ENCODE results near the gene LHFPL4. TPM values are rescaled to one million over a fixed set of nuclear protein-coding genes. Genes with fewer than 3 reads are reported as not detected.

Gene LHFPL4
- polyA plus RNA-seq, 2 of the 4 experiments (the other 2 are of a cell fraction), result 0.08 to 0.39 TPM

- TF ChIP-seq CBX8 (IDR thresholded peaks at IDR 0.05) (no peak), USF2 (IDR thresholded peaks at IDR 0.05) (no peak), KDM5A (IDR thresholded peaks at IDR 0.05) (no peak), EHMT2 (IDR thresholded peaks at IDR 0.05; ENCODE audit: low read depth) (no peak)
- Histone ChIP-seq H3K4me3 (no peak overlapping the region), H3K4me2 (no peak overlapping the region), H3K9me3 (peaks cover 7% of the 10 kb centered on the region; the same call in 1 of the 3 replicates), H3K4me1 (no peaks in the 10 kb centered on the region), H3K27ac (no peak overlapping the region)
- ATAC-seq, result no peak
- ChIA-PET CTCF (interaction anchor here (1.2 kb wide), 1 partner anchor 37 kb away, joined by 4 read pairs; no protein-coding TSS in a partner anchor), POLR2A (no interaction called here)
- FAIRE-seq, result no peak
- no peak for DNase-seq (ENCODE audit: low read depth in 1 of 2, low spot score in 1 of 2)
- WGBS (ENCODE audit: missing lambda C conversion rate), result 0% methylated on average over 1 of the region's 1 CpG
Observed at GRCh38 chr3:9583792-9584191, 30.2 kb upstream of the LHFPL4 start.

GRCh38 chr3:9583371-9583770 lies 29.7 kb upstream of the LHFPL4 start:
- Histone ChIP-seq H3K4me1 (no peaks in the 10 kb centered on the region), H3K27ac (no peak overlapping the region), H3K9me3 (peaks cover 7% of the 10 kb centered on the region; the same call in 1 of the 3 replicates), H3K4me3 (no peak overlapping the region), H3K4me2 (no peak overlapping the region)
- WGBS (ENCODE audit: missing lambda C conversion rate), result 35% methylated on average over 3 of the region's 3 CpGs
- ChIA-PET CTCF (interaction anchor here (1.2 kb wide), 1 partner anchor 37 kb away, joined by 4 read pairs; no protein-coding TSS in a partner anchor), POLR2A (no interaction called here)
- DNase-seq (ENCODE audit: low read depth in 1 of 2, low spot score in 1 of 2), result no peak
- no peak for FAIRE-seq
- ATAC-seq, result no peak
- TF ChIP-seq HMGXB4 (CRISPR knock-in tag; IDR thresholded peaks at IDR 0.05; ENCODE audit: borderline replicate concordance) (no peak), TFCP2L1 (CRISPR knock-in tag; IDR thresholded peaks at IDR 0.05) (no peak), EHF (CRISPR knock-in tag; IDR thresholded peaks at IDR 0.05) (no peak), SREBF2 (IDR thresholded peaks at IDR 0.05) (no peak), CBX8 (IDR thresholded peaks at IDR 0.05) (no peak), ESRRA (IDR thresholded peaks at IDR 0.05; ENCODE audit: borderline replicate concordance, low read length) (no peak), NPAS2 (CRISPR knock-in tag; IDR thresholded peaks at IDR 0.05; ENCODE audit: borderline replicate concordance) (no peak), MYC (IDR thresholded peaks at IDR 0.05; ENCODE audit: borderline replicate concordance, low read length) (no peak), RCOR1 (IDR thresholded peaks at IDR 0.05; ENCODE audit: low read depth, low read length) (no peak), ELK1 (IDR thresholded peaks at IDR 0.05; ENCODE audit: low read depth, low read length) (no peak), FOSL2 (IDR thresholded peaks at IDR 0.05) (no peak), FOSL2 (CRISPR knock-in tag; IDR thresholded peaks at IDR 0.05) (no peak), JUNB (IDR thresholded peaks at IDR 0.05) (no peak), ZC3H11A (IDR thresholded peaks at IDR 0.05) (no peak), MAFK (IDR thresholded peaks at IDR 0.05; ENCODE audit: partially characterized antibody) (no peak), EP300 (IDR thresholded peaks at IDR 0.05) (no peak), CBX2 (IDR thresholded peaks at IDR 0.05; ENCODE audit: borderline replicate concordance, low read depth) (no peak), HOXB5 (CRISPR knock-in tag; IDR thresholded peaks at IDR 0.05) (no peak), HOXA7 (CRISPR knock-in tag; IDR thresholded peaks at IDR 0.05) (no peak), KDM1A (IDR thresholded peaks at IDR 0.05; ENCODE audit: low read depth) (no peak), MAZ (IDR thresholded peaks at IDR 0.05; ENCODE audit: borderline replicate concordance, low read depth, low read length) (no peak)
